Muscle of back (tissue), 11 donors: ENCODE measurements around the gene NGEF. TPM values are rescaled to one million over a fixed set of nuclear protein-coding genes. Genes with fewer than 3 reads are reported as not detected.
A peak's percentile ranks its signal among the peaks of the same experiment; 100 is the strongest.

Experiments used
- DNase-seq, 3 donors: peaks; one replicate each; pipeline versions ENCODE4 v3.0.0 to v3.0.0-alpha.2; 2013
- polyA plus RNA-seq, 10 donors: library from polyadenylated mRNA; unstranded; fragments of 120-200 nt; gene quantifications; one replicate each; pipeline ENCODE4 v1.2.1, GENCODE V29; 2013; ENCODE audit not compliant: insufficient read length in 10 of 10

NGEF gene
- polyA plus RNA-seq, 10 donors: 1.2 to 5.1 (median 2.0) TPM

- no peak for DNase-seq
Observed at GRCh38 chr2:232999354-232999753, 13.7 kb downstream of the NGEF start.

- no peak for DNase-seq
Observed at GRCh38 chr2:232998666-232998985, 14.4 kb downstream of the NGEF start.

GRCh38 chr2:232997749-232998665 is 15.0 kb downstream of the NGEF start:
- DNase-seq: no peak

GRCh38 chr2:232994446-232994845 is 18.6 kb downstream of the NGEF start:
- no peak for DNase-seq

- DNase-seq: no peak
Observed at GRCh38 chr2:232993231-232993821, 19.7 kb downstream of the NGEF start.

- DNase-seq: no peak
Observed at GRCh38 chr2:232986155-232986554, 26.9 kb downstream of the NGEF start.

- DNase-seq: no peak
Observed at GRCh38 chr2:232984451-232985207, 28.4 kb downstream of the NGEF start.

GRCh38 chr2:232983669-232984140 is 29.4 kb downstream of the NGEF start:
- DNase-seq: no peak

- no peak for DNase-seq
Observed at GRCh38 chr2:232982926-232983668, 30.0 kb downstream of the NGEF start.

GRCh38 chr2:232981767-232982360 is 31.2 kb downstream of the NGEF start:
- no peak for DNase-seq

GRCh38 chr2:232981356-232981755 is 31.7 kb downstream of the NGEF start:
- no peak for DNase-seq

- no peak for DNase-seq
Observed at GRCh38 chr2:232980683-232981082, 32.4 kb downstream of the NGEF start.

GRCh38 chr2:232979871-232980461 is 33.1 kb downstream of the NGEF start:
- no peak for DNase-seq

GRCh38 chr2:232977438-232977971 is 35.6 kb downstream of the NGEF start:
- no peak for DNase-seq

- no peak for DNase-seq
Observed at GRCh38 chr2:232976666-232977437, 36.2 kb downstream of the NGEF start.

GRCh38 chr2:232976176-232976575 is 36.9 kb downstream of the NGEF start:
- no peak for DNase-seq

GRCh38 chr2:232974396-232974795 is 38.7 kb downstream of the NGEF start:
- peak in 1 of 3 donors; percentile 35 for DNase-seq

- DNase-seq: peak in 1 of 3 donors; percentile 19
Observed at GRCh38 chr2:232973796-232974195, 39.3 kb downstream of the NGEF start.

GRCh38 chr2:232973011-232973735 is 39.9 kb downstream of the NGEF start:
- no peak for DNase-seq
